CD4-positive, alpha-beta T cell treated with Interleukin-17A for 4 hours (primary cell): ENCODE results near the gene HERPUD1.
A peak's percentile ranks its signal among the peaks of the same experiment; 100 is the strongest.
"Not testable (repeated sequence)": the region's sequence is repeated elsewhere in the genome, so short reads cannot be mapped to it uniquely, and the experiment has no call there.

Experiments
- DNase-seq: peaks from one replicate; pipeline ENCODE4 v3.0.0-alpha.2; 2020; ENCODE audit warnings: mixed read lengths

Gene HERPUD1, protein sequence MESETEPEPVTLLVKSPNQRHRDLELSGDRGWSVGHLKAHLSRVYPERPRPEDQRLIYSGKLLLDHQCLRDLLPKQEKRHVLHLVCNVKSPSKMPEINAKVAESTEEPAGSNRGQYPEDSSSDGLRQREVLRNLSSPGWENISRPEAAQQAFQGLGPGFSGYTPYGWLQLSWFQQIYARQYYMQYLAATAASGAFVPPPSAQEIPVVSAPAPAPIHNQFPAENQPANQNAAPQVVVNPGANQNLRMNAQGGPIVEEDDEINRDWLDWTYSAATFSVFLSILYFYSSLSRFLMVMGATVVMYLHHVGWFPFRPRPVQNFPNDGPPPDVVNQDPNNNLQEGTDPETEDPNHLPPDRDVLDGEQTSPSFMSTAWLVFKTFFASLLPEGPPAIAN

GRCh38 chr16:56931892-56932720, at the start of gene HERPUD1:
TSS of gene HERPUD1 (plus strand) at chr16:56932142. CDS start at chr16:56932245, 103 bp downstream.
- peak; percentile 98 for DNase-seq

DNA sequence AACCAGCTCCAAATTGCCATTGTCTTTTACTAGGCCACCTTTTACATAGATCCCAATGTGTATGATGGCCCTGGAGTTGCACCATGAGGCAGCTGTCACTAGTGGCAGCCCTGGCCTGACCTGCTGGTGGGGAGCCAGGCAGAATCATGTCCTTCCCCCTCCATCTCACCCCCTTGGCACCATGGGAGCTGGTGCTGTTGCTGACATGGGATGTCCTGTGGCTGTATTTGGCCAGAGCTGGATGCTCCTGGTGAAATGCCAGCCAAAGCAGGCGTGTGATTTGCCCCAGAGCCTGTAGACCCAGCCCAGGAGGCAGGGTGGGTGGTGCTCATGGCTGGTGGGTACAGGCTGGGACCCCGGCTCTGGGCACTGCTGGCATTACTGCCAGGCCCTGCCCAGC, 48.4 kb upstream of the HERPUD1 start:
- DNase-seq, result no peak

DNA sequence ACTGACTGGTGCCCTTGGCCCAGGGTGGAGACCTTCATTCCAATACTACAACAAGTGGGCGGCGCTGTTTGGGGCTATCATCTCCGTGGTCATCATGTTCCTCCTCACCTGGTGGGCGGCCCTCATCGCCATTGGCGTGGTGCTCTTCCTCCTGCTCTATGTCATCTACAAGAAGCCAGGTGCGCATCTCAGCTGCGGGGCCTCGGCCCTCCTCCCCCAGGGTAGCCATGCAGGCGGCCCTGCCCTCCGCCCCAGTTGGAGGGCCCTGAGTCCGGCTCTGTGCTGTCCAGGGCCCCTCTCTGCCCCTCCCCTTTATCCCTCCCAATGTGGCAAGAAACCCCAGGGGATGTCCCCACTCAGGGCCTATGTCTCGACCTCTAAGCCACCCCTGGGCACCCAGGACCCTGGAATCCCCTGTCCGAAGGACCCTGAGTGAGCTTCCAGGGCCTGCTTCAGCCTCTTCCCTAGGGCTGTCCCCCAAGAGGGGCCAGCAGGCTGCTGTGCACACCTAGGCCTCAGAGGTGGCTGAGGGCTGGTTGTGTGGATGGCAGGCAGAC, 47.8 kb upstream of the HERPUD1 start:
- no peak for DNase-seq

GRCh38 chr16:56884929-56885328, 47.0 kb upstream of the HERPUD1 start:
- DNase-seq, result not testable (repeated sequence)

GRCh38 chr16:56885446-56886162, 46.3 kb upstream of the HERPUD1 start:
- DNase-seq, result no peak

GRCh38 chr16:56886296-56886695, 45.6 kb upstream of the HERPUD1 start:
- DNase-seq, result no peak

GRCh38 chr16:56886826-56887225, 45.1 kb upstream of the HERPUD1 start:
- no peak for DNase-seq

- no peak for DNase-seq
Observed at GRCh38 chr16:56888806-56889205, 43.1 kb upstream of the HERPUD1 start.

DNA sequence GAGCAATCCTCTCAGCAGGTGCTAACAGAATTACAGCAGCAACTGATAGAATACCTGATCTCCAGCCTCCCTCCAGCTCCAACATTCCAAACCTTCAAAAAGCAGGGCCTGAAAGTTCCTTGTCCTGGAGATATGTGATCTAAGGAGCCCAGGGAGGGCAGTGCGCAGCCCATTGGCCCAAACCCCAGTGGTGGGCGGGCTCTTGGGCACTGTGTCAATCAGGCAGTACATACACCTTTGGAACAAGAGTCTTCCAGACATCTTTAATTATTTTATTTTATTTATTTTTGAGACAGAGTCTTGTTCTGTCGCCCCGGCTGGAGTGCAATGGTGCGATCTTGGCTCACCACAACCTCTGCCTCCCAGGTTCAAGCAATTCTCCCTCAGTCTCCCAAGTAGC, 42.7 kb upstream of the HERPUD1 start:
- no peak for DNase-seq

DNA sequence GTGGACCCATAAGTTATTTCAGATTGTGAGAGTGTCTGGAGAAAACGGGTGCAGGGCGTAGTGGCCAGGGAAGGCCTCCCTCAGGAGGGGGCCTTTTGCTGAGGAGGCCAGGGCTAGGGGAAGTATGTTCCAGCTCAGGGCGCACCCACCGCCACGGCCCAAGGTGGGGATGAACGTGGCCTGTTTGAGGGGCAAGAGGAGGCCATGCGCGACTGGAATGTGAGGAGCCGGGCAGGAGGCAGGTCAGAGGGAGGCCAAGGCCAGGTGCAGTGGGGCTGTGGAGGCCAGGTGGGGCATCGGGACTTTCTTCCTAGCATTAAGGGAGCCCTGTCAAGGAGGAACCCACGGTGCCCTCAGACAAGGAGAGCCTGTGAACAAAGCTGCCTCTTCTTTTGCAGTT, 40.3 kb upstream of the HERPUD1 start:
- no peak for DNase-seq

GRCh38 chr16:56892705-56893104, 39.2 kb upstream of the HERPUD1 start:
- DNase-seq, result no peak

GRCh38 chr16:56894331-56894917, 37.5 kb upstream of the HERPUD1 start:
- no peak for DNase-seq

DNA sequence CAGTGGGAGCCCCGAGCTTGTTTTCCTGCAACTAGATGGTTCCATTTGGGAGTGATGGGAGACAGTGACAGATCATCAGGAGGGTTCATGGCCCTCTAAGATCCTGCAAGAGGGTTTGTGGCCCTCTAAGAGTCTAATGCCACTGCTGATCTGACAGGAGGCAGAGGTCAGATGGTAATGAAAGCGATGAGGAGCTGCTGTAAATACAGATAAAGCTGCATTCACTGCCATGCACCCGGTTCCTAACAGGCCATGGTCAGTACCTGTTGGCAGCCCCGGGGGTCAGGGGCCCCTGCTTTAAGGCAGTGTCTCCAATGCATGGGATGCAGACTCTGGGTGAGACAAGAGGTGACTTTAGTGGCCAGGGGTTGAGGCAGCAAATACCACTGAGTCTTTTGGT, 36.1 kb upstream of the HERPUD1 start:
- DNase-seq, result no peak

- no peak for DNase-seq
Observed at GRCh38 chr16:56896244-56896643, 35.7 kb upstream of the HERPUD1 start.

DNA sequence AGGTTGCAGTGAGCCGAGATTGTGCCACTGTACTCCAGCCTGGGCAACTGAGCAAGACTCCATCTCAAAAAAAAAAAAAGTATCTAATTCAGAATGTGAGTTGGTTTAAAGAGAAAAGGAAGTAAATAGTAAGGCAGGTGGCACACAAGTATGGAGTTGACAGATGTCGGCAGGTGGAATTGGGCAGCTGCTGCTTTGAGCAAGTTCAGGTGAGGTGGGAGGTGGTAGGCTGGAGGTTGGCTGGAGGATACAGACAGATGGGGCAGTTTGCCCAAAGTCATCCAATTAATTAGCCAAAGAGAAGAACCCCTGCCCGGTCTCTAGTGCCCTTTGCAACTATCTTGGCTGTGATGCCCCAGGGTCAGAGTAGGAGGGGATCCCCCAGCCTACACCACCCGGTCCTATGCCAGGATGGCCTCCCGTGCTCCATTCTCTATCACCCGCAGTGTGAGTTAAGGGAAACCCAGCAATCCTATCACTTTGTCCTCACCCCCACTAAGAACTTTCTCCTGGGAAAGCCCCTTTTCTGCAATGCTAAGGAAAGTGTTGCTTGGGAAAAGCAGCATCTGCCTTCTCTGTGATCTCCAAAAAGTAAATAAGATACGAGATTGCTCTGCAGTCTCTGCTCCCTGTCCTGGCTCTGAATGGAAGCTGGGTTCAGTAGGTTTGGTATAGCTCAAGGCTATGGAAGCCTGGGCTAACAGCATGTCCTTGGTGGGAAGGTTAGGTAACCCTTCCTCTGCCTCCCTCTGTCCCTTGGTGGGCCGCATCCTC, 34.7 kb upstream of the HERPUD1 start:
- no peak for DNase-seq

DNA sequence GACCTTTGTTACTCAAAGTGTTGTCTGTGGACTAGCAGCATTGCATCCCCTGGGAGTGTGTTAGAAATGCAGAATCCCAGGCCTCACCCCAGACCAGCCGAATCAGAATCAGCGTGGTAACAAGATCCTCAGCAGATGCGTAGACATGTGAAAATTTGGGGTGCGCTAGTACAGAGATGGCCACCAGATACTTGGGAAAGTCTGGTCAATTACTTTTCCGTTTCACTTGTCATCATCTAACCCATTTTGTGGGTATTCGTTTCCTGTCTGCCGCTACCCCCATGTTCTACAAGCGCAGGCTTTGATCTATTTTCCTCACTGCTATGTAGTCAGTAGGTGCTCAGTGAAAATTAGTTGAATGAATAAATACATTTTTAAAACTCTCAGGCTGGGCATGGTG, 33.1 kb upstream of the HERPUD1 start:
- DNase-seq, result no peak

- no peak for DNase-seq
Observed at GRCh38 chr16:56903866-56904265, 28.1 kb upstream of the HERPUD1 start.

DNA sequence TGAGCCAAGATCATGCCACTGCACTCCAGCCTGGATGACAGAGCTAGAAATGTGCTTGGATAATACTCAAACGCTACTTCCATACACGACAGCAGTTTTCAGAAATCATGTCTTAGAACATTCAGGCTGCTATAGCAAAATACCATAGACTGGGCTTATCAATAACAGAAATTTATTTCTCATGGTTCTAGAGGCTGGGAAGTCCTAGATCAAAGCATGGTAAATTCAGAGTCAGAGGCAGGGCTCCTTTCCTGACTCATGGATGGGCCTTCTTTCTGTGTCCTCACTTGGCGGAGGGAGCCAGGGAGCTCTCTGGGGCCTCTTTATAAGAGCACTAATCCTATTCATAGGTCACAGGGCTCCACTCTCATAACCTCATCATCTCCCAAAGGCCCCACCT, 24.5 kb upstream of the HERPUD1 start:
- no peak for DNase-seq

GRCh38 chr16:56909527-56909979, 22.4 kb upstream of the HERPUD1 start:
- DNase-seq, result no peak

DNA sequence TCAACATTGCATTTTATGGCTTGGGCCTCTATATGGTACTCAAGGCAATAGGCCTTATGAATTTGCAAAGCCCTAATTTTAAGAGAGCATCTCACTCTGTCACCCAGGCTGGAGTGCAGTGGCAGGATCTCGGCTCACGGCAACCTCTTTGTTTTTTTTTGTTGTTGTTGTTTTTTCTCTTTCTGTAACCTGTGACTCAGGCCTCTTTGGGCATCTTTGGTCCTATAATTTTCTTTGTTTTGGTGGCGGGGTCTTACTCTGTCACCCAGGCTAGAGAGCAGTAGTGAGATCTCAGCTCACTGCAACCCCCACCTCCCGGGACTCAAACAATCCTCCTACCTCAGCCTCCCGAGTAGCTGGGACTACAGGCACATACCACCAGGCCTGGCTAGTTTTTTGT, 21.8 kb upstream of the HERPUD1 start:
- DNase-seq, result no peak

- DNase-seq, result no peak
Observed at GRCh38 chr16:56910654-56911539, 21.0 kb upstream of the HERPUD1 start.
